Liver (tissue), 9 donors: Measurements from ENCODE around the gene KCNMA1. TPM values are rescaled to one million over a fixed set of nuclear protein-coding genes. Genes with fewer than 3 reads are reported as not detected.

ENCODE experiments used
- DNase-seq: peaks from one replicate; pipeline ENCODE4 v3.0.0-alpha.2; 2017; ENCODE audit warnings: low spot score
- H3K27ac ChIP-seq, 2 donors: one replicate each; pipeline ENCODE4 v1.7.0; 2013; ENCODE audit warnings: inconsistent platforms in 2 of 2, low read length in 2 of 2, control low read depth in 1 of 2, low read depth in 1 of 2, mild to moderate bottlenecking in 1 of 2
- H3K27me3 ChIP-seq, 4 donors: one replicate each; pipeline versions ENCODE4 v1.6.1 to v1.7.0; 2013; ENCODE audit warnings: low read length in 3 of 4, inconsistent platforms in 1 of 4, mild to moderate bottlenecking in 1 of 4, moderate library complexity in 1 of 4; ENCODE audit not compliant: control insufficient read depth in 4 of 4, insufficient read depth in 4 of 4
- H3K36me3 ChIP-seq, 4 donors: one replicate each; pipeline versions ENCODE4 v1.6.1 to v1.7.0; 2013; ENCODE audit warnings: low read length in 3 of 4, mild to moderate bottlenecking in 3 of 4, low read depth in 1 of 4, moderate library complexity in 1 of 4; ENCODE audit not compliant: control insufficient read depth in 4 of 4, insufficient read depth in 3 of 4
- H3K4me1 ChIP-seq, 4 donors: one replicate each; pipeline versions ENCODE4 v1.6.1 to v1.7.0; 2013; ENCODE audit warnings: low read length in 3 of 4, mild to moderate bottlenecking in 3 of 4, moderate library complexity in 1 of 4; ENCODE audit not compliant: control insufficient read depth in 4 of 4, insufficient read depth in 4 of 4
- H3K4me3 ChIP-seq, 3 donors: one replicate each; pipeline versions ENCODE4 v1.6.1 to v1.7.0; 2013; ENCODE audit warnings: low read length in 3 of 3, control low read depth in 1 of 3, low read depth in 1 of 3, mild to moderate bottlenecking in 1 of 3
- H3K9ac ChIP-seq, 2 donors: one replicate each; pipeline ENCODE4 v1.7.0; 2013; ENCODE audit warnings: low read length in 2 of 2, mild to moderate bottlenecking in 2 of 2, moderate library complexity in 2 of 2, control low read depth in 1 of 2, low read depth in 1 of 2
- H3K9me3 ChIP-seq, 4 donors: one replicate each; pipeline versions ENCODE4 v1.6.1 to v1.7.0; 2013; ENCODE audit warnings: low read length in 3 of 4; ENCODE audit not compliant: control insufficient read depth in 4 of 4
- EGR1 ChIP-seq, 2 donors: IDR thresholded peaks; 2 replicates each; pipeline ENCODE4 v1.6.1; 2016 to 2018; ENCODE audit warnings: antibody characterized with exemption in 2 of 2, low read depth in 2 of 2
- FOXA1 ChIP-seq: IDR thresholded peaks from 2 replicates; pipeline ENCODE4 v1.6.1; 2016; ENCODE audit warnings: antibody characterized with exemption
- FOXA2 ChIP-seq: IDR thresholded peaks from 2 replicates; pipeline ENCODE4 v1.6.1; 2016; ENCODE audit warnings: antibody characterized with exemption
- HNF4G ChIP-seq: IDR thresholded peaks from 2 replicates; pipeline ENCODE4 v1.6.1; 2016; ENCODE audit warnings: antibody characterized with exemption
- JUND ChIP-seq, 2 donors: IDR thresholded peaks; 2 replicates each; pipeline ENCODE4 v1.6.1; 2016; ENCODE audit warnings: antibody characterized with exemption in 2 of 2
- NR2F2 ChIP-seq: IDR thresholded peaks from 2 replicates; pipeline ENCODE4 v1.6.1; 2016; ENCODE audit warnings: antibody characterized with exemption
- RXRA ChIP-seq, 2 donors: IDR thresholded peaks; 2 replicates each; pipeline ENCODE4 v1.6.1; 2017 to 2018; ENCODE audit warnings: antibody characterized with exemption in 2 of 2, mild to moderate bottlenecking in 1 of 2
- SP1 ChIP-seq: IDR thresholded peaks from 2 replicates; pipeline ENCODE4 v1.6.1; 2018; ENCODE audit warnings: antibody characterized with exemption, mild to moderate bottlenecking
- YY1 ChIP-seq: IDR thresholded peaks from 2 replicates; pipeline ENCODE4 v1.6.1; 2016; ENCODE audit warnings: antibody characterized with exemption, mild to moderate bottlenecking
- WGBS: extraction: QIAGEN DNeasy Blood & Tissue Kit; methylation state at CpG from one replicate; pipeline ENCODE4 v1.1.7; 2013; 5-methylcytosine and 5-hydroxymethylcytosine counted together
- polyA plus RNA-seq, 2 donors: library from polyadenylated mRNA; stranded (reverse) in 1 of 2; unstranded in 1 of 2; fragments of 200-250 nt in 1 of 2; fragments of >200 nt in 1 of 2; fragmentation: Nextera tagmentation in 1 of 2; extraction: Ambion mirVana in 1 of 2; gene quantifications; one replicate each; pipeline versions ENCODE4 v1.2.1 to v1.2.3, GENCODE V29; 2013 to 2015
- total RNA-seq, 2 donors: library from RNA; depleted of rRNA; stranded (reverse); fragments of >200 nt; gene quantifications; one replicate each; pipeline ENCODE4 v1.2.3, GENCODE V29; 2014
- TF ChIP-seq, protein P1 (sequence below): IDR thresholded peaks from 2 replicates; pipeline ENCODE4 v1.6.1; 2016; ENCODE audit warnings: antibody characterized with exemption, mild to moderate bottlenecking
- TF ChIP-seq, protein P2 (sequence below): IDR thresholded peaks from 2 replicates; pipeline ENCODE4 v1.6.1; 2016; ENCODE audit warnings: antibody characterized with exemption
- TF ChIP-seq, protein P3 (sequence below): fragments of 150-350 bp; IDR thresholded peaks from 2 replicates; pipeline ENCODE4 v1.5.1; 2017; ENCODE audit warnings: improper control_type of control experiment, low read depth, low read length; ENCODE audit not compliant: missing input control
- TF ChIP-seq, protein P4 (sequence below): IDR thresholded peaks from 2 replicates; pipeline ENCODE4 v1.6.1; 2016; ENCODE audit warnings: antibody characterized with exemption
- donor health status: healthy.
- donor health status: healthy.
- donor health status: healthy.
- donor health status: healthy.
- donor health status: healthy.

Gene KCNMA1
- total and polyA plus RNA-seq, 4 donors, result 2.5 to 9.7 (median 4.7) TPM

DNA sequence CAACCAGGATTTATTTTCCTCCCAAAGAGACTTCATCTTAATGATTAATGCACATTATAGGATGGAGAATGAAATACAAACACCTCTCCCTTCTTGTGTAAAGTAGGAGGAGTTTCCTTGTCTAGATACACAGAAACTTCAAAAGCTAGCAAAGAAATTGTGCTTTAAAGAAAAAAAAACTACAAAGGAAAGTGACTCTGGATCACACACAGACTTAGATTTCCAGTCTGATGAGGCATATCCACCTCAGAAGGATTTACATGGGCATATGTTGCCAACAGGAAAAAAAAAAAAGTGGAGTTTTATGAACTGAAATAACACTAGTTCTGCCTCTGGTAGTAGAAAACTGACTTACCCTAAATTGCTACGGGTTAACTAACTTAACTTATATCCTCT lies 449.6 kb downstream of the KCNMA1 start:
- Histone ChIP-seq H3K27ac (no peak overlapping the region), H3K9ac (no peak overlapping the region), H3K27me3 (no peaks in the 10 kb centered on the region), H3K9me3 (no peaks in the 10 kb centered on the region), H3K36me3 (no peaks in the 10 kb centered on the region), H3K4me3 (no peak overlapping the region), H3K4me1 (peaks cover 0 to 19% (median 13%) of the 10 kb centered on the region in 4 donors)
- TF ChIP-seq EGR1 (IDR thresholded peaks at IDR 0.05; ENCODE audit: low read depth in 2 of 2), result no peak
- no peak for TF ChIP-seq HNF4G
- WGBS, result 82% methylated on average over 1 of the region's 1 CpG
- no peak for DNase-seq

DNA sequence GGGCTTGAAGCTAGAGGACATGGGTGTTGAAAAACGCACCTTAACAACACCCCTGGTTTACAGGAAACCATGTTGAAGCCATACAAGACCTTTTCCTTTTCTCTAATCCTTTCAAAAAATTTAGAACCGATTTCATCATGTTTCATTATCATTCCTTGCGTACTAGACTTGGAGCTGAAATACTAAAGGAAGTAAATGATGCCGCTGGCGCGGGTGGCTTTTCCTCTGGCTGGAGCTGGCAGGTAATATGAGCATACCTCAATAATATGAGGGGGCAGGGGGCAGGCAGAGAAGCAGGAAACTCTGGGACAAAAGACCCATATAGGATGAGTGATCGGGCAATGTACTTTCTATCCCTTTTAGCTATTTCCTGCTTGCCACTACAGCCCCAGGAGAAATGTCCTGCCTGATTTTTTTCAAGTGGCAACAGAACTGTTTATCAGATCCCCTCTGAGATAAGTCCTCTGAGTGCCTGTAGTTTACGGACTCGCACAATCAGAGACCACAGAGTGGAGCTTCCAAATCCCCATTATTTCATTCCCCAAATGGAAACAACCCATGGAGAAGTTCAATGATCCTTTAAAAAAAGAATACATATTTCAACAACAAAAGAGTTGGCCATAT lies 450.1 kb downstream of the KCNMA1 start:
- Histone ChIP-seq H3K9ac (no peak overlapping the region), H3K27ac (no peak overlapping the region), H3K4me1 (peaks cover 0 to 19% (median 13%) of the 10 kb centered on the region in 4 donors), H3K9me3 (no peaks in the 10 kb centered on the region), H3K36me3 (no peaks in the 10 kb centered on the region), H3K4me3 (no peak overlapping the region), H3K27me3 (no peaks in the 10 kb centered on the region)
- 88% methylated on average over 9 of the region's 9 CpGs for WGBS
- DNase-seq, result no peak
- TF ChIP-seq, protein P1, sequence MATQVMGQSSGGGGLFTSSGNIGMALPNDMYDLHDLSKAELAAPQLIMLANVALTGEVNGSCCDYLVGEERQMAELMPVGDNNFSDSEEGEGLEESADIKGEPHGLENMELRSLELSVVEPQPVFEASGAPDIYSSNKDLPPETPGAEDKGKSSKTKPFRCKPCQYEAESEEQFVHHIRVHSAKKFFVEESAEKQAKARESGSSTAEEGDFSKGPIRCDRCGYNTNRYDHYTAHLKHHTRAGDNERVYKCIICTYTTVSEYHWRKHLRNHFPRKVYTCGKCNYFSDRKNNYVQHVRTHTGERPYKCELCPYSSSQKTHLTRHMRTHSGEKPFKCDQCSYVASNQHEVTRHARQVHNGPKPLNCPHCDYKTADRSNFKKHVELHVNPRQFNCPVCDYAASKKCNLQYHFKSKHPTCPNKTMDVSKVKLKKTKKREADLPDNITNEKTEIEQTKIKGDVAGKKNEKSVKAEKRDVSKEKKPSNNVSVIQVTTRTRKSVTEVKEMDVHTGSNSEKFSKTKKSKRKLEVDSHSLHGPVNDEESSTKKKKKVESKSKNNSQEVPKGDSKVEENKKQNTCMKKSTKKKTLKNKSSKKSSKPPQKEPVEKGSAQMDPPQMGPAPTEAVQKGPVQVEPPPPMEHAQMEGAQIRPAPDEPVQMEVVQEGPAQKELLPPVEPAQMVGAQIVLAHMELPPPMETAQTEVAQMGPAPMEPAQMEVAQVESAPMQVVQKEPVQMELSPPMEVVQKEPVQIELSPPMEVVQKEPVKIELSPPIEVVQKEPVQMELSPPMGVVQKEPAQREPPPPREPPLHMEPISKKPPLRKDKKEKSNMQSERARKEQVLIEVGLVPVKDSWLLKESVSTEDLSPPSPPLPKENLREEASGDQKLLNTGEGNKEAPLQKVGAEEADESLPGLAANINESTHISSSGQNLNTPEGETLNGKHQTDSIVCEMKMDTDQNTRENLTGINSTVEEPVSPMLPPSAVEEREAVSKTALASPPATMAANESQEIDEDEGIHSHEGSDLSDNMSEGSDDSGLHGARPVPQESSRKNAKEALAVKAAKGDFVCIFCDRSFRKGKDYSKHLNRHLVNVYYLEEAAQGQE, result no peak
- TF ChIP-seq RXRA (IDR thresholded peaks at IDR 0.05) (no peak), SP1 (no peak), EGR1 (IDR thresholded peaks at IDR 0.05; ENCODE audit: low read depth in 2 of 2) (no peak)
- TF ChIP-seq, protein P2, sequence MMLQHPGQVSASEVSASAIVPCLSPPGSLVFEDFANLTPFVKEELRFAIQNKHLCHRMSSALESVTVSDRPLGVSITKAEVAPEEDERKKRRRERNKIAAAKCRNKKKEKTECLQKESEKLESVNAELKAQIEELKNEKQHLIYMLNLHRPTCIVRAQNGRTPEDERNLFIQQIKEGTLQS, result no peak

DNA sequence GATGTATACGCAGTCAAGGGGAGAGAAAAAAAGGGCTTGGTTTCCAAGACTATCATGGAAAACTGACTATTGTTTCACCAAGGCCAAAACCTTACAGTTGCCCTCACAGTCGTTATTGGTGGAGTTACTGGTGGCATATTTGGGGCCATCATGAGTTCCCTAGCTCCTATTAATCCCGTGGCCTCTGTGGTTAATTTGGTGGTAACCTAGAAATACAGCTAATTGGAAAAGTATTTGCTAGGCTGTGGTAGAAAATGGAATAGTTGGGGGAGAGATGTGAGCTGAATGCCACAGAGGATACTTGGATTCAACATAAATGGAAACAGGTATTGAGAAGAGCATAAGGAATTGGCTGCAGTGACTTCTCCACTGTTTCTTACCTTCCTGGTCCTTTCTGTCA lies 450.7 kb downstream of the KCNMA1 start:
- 92% methylated on average over 3 of the region's 3 CpGs for WGBS
- no peak overlapping the region for H3K27ac ChIP-seq
- no peaks in the 10 kb centered on the region for H3K9me3 ChIP-seq

More for the DNA sequence above, 450.7 kb downstream of the KCNMA1 start:
- DNase-seq, result no peak
- H3K4me3 ChIP-seq, result no peak overlapping the region
- H3K36me3 ChIP-seq, result no peaks in the 10 kb centered on the region
- H3K4me1 ChIP-seq, result peaks cover 0 to 15% (median 10%) of the 10 kb centered on the region in 4 donors
- H3K27me3 ChIP-seq, result no peaks in the 10 kb centered on the region
- TF ChIP-seq FOXA2 (no peak), EGR1 (IDR thresholded peaks at IDR 0.05; ENCODE audit: low read depth in 2 of 2) (no peak), YY1 (no peak), JUND (IDR thresholded peaks at IDR 0.05) (no peak), SP1 (no peak), NR2F2 (no peak), FOXA1 (no peak)
- TF ChIP-seq, protein P3, sequence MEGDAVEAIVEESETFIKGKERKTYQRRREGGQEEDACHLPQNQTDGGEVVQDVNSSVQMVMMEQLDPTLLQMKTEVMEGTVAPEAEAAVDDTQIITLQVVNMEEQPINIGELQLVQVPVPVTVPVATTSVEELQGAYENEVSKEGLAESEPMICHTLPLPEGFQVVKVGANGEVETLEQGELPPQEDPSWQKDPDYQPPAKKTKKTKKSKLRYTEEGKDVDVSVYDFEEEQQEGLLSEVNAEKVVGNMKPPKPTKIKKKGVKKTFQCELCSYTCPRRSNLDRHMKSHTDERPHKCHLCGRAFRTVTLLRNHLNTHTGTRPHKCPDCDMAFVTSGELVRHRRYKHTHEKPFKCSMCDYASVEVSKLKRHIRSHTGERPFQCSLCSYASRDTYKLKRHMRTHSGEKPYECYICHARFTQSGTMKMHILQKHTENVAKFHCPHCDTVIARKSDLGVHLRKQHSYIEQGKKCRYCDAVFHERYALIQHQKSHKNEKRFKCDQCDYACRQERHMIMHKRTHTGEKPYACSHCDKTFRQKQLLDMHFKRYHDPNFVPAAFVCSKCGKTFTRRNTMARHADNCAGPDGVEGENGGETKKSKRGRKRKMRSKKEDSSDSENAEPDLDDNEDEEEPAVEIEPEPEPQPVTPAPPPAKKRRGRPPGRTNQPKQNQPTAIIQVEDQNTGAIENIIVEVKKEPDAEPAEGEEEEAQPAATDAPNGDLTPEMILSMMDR, result no peak
- TF ChIP-seq, protein P4, sequence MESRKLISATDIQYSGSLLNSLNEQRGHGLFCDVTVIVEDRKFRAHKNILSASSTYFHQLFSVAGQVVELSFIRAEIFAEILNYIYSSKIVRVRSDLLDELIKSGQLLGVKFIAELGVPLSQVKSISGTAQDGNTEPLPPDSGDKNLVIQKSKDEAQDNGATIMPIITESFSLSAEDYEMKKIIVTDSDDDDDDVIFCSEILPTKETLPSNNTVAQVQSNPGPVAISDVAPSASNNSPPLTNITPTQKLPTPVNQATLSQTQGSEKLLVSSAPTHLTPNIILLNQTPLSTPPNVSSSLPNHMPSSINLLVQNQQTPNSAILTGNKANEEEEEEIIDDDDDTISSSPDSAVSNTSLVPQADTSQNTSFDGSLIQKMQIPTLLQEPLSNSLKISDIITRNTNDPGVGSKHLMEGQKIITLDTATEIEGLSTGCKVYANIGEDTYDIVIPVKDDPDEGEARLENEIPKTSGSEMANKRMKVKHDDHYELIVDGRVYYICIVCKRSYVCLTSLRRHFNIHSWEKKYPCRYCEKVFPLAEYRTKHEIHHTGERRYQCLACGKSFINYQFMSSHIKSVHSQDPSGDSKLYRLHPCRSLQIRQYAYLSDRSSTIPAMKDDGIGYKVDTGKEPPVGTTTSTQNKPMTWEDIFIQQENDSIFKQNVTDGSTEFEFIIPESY, result no peak
- TF ChIP-seq, protein P2, result no peak
- TF ChIP-seq, protein P1, result no peak
- H3K9ac ChIP-seq, result no peak overlapping the region
